Right cardiac atrium (tissue), 5 donors: ENCODE measurements around the gene LRRC34. TPM values are rescaled to one million over a fixed set of nuclear protein-coding genes. Genes with fewer than 3 reads are reported as not detected.

ENCODE experiments used
- polyA plus RNA-seq: library from polyadenylated mRNA; stranded (reverse); fragments of 200-250 nt; gene quantifications from one replicate; pipeline ENCODE4 v1.2.3, GENCODE V29; 2013
- total RNA-seq, 4 donors: library from RNA; stranded (reverse); fragmentation: NEBNext Ultra II Directional; extraction: Animal tissue kit (Norgen Biotek cat#: 25700); gene quantifications; one replicate each; pipeline ENCODE4 v1.2.1, GENCODE V29; 2021
- donor health status: healthy with polysubstance abuse.
- donor health status: DM: no; HTN: yes; CAD: no.
- donor health status: DM: no; HTN: no; CAD: no.
- donor health status: DM: no; HTN: yes; CAD: no; lungs with severe emphysema.
- donor health status: DM: yes; HTN: yes; CAD: no.

The LRRC34 gene
- total and polyA plus RNA-seq, 5 donors, result 2.1 to 5.5 (median 2.9) TPM

Other genes with a start within 250 kb of the LRRC34 start
- gene MECOM, start 149.2 kb downstream of the LRRC34 start, total RNA-seq, result 10 to 100 TPM; 23.2 to 29.9 (median 27.1) TPM
- gene MECOM, start 149.2 kb downstream of the LRRC34 start, polyA plus RNA-seq, result 8.2 TPM
- gene TERC, start 47.8 kb downstream of the LRRC34 start, total RNA-seq, result 1 to 10 TPM; 1.2 to 2.8 (median 1.4) TPM
- gene TERC, start 47.8 kb downstream of the LRRC34 start, polyA plus RNA-seq, result not detected
- gene ACTRT3, start 43.3 kb downstream of the LRRC34 start, total RNA-seq, result 1 to 10 TPM; 1.7 to 2.8 (median 2.3) TPM
- gene ACTRT3, start 43.3 kb downstream of the LRRC34 start, polyA plus RNA-seq, result 1.1 TPM
- 10 to 100 TPM; 12.4 to 16.0 (median 12.8) TPM for gene MYNN, start 39.5 kb downstream of the LRRC34 start, total RNA-seq
- gene MYNN, start 39.5 kb downstream of the LRRC34 start, polyA plus RNA-seq, result 8.4 TPM
- gene LRRIQ4, start within 50 bp of the LRRC34 start, total RNA-seq, result not detected
- not detected for gene LRRIQ4, start within 50 bp of the LRRC34 start, polyA plus RNA-seq
- not detected for gene LRRC31, start 57.0 kb upstream of the LRRC34 start, total RNA-seq
- gene LRRC31, start 57.0 kb upstream of the LRRC34 start, polyA plus RNA-seq, result not detected
- not detected for gene SAMD7, start 98.7 kb upstream of the LRRC34 start, total RNA-seq
- gene SAMD7, start 98.7 kb upstream of the LRRC34 start, polyA plus RNA-seq, result not detected
- gene SEC62, start 153.9 kb upstream of the LRRC34 start, total RNA-seq, result 10 to 100 TPM; 90.0 to 99.7 (median 97.2) TPM
- 45.0 TPM for gene SEC62, start 153.9 kb upstream of the LRRC34 start, polyA plus RNA-seq
- under 1 TPM; 0.48 to 0.74 (median 0.60) TPM for gene GPR160, start 225.1 kb upstream of the LRRC34 start, total RNA-seq
- 0.84 TPM for gene GPR160, start 225.1 kb upstream of the LRRC34 start, polyA plus RNA-seq